K562 (cell line): Measurements from ENCODE around the gene NISCH. TPM values are rescaled to one million over a fixed set of nuclear protein-coding genes. Genes with fewer than 3 reads are reported as not detected.

Source experiments
- JUND ChIP-seq, 2 experiments: IDR thresholded peaks; 2 replicates in 1 of 2; 3 replicates in 1 of 2; pipeline ENCODE4 v1.6.1; 2011; ENCODE audit warnings: borderline replicate concordance in 2 of 2, low read depth in 2 of 2, low read length in 2 of 2, improper control_type of control experiment in 1 of 2, missing biosample characterization in 1 of 2, missing genetic modification characterization in 1 of 2, missing genetic modification reagents in 1 of 2
- polyA plus RNA-seq, 8 experiments: library from polyadenylated mRNA; depleted of rRNA in 4 of 8; stranded (reverse) in 5 of 8; unstranded in 3 of 8; fragments of >200 nt; fragmentation: Nextera tagmentation in 2 of 8; fragmentation: Illumina TruSeq in 1 of 8; extraction: Ambion mirVana in 2 of 8; extraction: Trizol in 1 of 8; gene quantifications; 2 replicates each; pipeline versions ENCODE4 v1.2.1 to v1.2.3, GENCODE V29; 2011 to 2014; ENCODE audit warnings: inconsistent platforms in 1 of 8, missing spikeins in 1 of 8
- total RNA-seq, 7 experiments: library from RNA; depleted of rRNA in 6 of 7; stranded (reverse); fragments of >200 nt in 6 of 7; fragmentation: Illumina TruSeq in 2 of 7; extraction: Trizol in 2 of 7; gene quantifications; 2 replicates each; pipeline versions ENCODE4 v1.2.1 to v1.2.3, GENCODE V29; 2011 to 2021; ENCODE audit warnings: low replicate concordance in 1 of 7
- TF ChIP-seq, protein P1 (sequence below): fragments of 450-650 bp; formaldehyde crosslinking; IDR thresholded peaks from 2 replicates; pipeline ENCODE4 v1.4.0; 2020; ENCODE audit warnings: mild to moderate bottlenecking
- TF ChIP-seq, protein P2 (sequence below), 2 experiments: fragments of 450-650 bp; IDR thresholded peaks; 2 replicates each; pipeline ENCODE4 v1.6.1; 2018; ENCODE audit warnings: mild to moderate bottlenecking in 2 of 2, low read depth in 1 of 2; ENCODE audit not compliant: partially characterized antibody in 2 of 2

The NISCH gene
- total and polyA plus RNA-seq, 9 of the 15 experiments (the other 6 are each of a cell fraction or from before 2014, with no cell fraction given): 0.44 to 43.5 (median 23.4) TPM

DNA sequence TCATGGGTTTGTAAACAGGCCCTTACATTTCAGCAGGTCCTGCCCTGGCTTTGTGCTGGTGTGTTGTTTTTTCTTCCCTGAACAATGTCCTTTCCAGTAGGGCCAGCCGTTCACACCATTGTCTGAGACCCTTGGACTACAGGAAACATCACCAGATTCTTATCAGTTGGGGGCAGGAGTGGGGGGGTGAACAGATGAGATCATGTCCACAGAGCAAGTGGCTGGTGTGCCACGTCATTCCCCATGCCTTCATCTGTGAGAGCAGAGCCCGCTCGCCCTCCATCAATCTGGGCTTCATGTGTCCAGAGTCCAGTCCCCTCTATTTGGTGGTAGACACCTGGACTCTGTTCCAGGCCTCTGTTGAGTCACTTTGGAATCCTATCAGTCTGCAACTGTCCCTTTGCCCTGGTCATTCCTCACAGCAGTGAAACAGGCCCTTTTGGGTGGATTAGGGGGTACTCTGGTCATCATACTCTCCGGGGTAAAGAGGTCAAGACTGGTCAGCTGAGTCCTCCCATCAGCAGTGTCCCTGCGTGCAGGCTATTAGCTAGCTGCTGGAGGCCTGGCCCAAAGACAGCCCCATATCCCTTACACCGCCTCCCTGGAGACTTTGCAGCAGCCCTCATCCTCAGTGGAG is 25.5 kb upstream of the NISCH start (continued):
- TF ChIP-seq, protein P1, sequence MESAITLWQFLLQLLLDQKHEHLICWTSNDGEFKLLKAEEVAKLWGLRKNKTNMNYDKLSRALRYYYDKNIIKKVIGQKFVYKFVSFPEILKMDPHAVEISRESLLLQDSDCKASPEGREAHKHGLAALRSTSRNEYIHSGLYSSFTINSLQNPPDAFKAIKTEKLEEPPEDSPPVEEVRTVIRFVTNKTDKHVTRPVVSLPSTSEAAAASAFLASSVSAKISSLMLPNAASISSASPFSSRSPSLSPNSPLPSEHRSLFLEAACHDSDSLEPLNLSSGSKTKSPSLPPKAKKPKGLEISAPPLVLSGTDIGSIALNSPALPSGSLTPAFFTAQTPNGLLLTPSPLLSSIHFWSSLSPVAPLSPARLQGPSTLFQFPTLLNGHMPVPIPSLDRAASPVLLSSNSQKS (CRISPR knock-in tag): no peak
- TF ChIP-seq, protein P2, sequence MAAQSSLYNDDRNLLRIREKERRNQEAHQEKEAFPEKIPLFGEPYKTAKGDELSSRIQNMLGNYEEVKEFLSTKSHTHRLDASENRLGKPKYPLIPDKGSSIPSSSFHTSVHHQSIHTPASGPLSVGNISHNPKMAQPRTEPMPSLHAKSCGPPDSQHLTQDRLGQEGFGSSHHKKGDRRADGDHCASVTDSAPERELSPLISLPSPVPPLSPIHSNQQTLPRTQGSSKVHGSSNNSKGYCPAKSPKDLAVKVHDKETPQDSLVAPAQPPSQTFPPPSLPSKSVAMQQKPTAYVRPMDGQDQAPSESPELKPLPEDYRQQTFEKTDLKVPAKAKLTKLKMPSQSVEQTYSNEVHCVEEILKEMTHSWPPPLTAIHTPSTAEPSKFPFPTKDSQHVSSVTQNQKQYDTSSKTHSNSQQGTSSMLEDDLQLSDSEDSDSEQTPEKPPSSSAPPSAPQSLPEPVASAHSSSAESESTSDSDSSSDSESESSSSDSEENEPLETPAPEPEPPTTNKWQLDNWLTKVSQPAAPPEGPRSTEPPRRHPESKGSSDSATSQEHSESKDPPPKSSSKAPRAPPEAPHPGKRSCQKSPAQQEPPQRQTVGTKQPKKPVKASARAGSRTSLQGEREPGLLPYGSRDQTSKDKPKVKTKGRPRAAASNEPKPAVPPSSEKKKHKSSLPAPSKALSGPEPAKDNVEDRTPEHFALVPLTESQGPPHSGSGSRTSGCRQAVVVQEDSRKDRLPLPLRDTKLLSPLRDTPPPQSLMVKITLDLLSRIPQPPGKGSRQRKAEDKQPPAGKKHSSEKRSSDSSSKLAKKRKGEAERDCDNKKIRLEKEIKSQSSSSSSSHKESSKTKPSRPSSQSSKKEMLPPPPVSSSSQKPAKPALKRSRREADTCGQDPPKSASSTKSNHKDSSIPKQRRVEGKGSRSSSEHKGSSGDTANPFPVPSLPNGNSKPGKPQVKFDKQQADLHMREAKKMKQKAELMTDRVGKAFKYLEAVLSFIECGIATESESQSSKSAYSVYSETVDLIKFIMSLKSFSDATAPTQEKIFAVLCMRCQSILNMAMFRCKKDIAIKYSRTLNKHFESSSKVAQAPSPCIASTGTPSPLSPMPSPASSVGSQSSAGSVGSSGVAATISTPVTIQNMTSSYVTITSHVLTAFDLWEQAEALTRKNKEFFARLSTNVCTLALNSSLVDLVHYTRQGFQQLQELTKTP (IDR thresholded peaks at IDR 0.05; ENCODE audit: low read depth in 1 of 2, partially characterized antibody in 2 of 2): no peak
- TF ChIP-seq JUND (IDR thresholded peaks at IDR 0.05; ENCODE audit: borderline replicate concordance, low read depth, low read length) (peak; percentile 61; the same call in 1 of the 2 replicates), JUND (tag; IDR thresholded peaks at IDR 0.05; ENCODE audit: borderline replicate concordance, low read depth, low read length) (peak; percentile 43; the same call in 1 of the 3 replicates)
